Stimulated activated CD8-positive, alpha-beta memory T cell treated with anti-CD3 and anti-CD28 coated beads, Interleukin-2, amount 100 ng/mL, for 48 hours (primary cell): ENCODE data around the gene GCK.

Source experiments
- DNase-seq, 2 donors: peaks; one replicate each; pipeline ENCODE4 v3.0.0-alpha.2; 2020; ENCODE audit warnings: low read depth in 2 of 2

GCK gene

DNA sequence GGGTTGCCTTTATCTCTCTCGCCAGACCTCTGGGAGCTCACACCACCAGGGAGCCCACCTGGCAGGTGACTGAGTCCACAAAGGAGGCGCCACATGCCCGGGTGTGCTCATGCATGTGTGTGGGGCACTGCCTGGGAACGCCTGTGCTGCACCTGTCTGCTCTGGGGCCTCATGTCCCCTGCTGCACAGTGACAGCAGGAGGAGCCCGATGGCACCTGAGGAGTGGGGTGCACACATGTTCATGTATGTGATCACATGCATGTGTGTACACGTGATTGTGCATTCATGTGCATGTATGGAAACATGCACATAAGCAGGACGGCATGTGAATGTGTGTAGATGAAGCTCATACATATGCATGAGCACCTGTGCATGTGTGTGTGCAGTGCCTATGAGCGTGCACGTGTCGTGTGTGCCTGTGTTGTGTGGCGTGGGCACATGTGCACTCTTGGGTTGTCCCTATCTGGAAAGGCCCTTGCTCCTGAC, 33.6 kb upstream of the GCK start:
- DNase-seq = no peak

- no peak for DNase-seq
Observed at GRCh38 chr7:44222074-44222473, 32.8 kb upstream of the GCK start.

- DNase-seq = no peak
Observed at GRCh38 chr7:44221231-44221791, 32.1 kb upstream of the GCK start.

DNA sequence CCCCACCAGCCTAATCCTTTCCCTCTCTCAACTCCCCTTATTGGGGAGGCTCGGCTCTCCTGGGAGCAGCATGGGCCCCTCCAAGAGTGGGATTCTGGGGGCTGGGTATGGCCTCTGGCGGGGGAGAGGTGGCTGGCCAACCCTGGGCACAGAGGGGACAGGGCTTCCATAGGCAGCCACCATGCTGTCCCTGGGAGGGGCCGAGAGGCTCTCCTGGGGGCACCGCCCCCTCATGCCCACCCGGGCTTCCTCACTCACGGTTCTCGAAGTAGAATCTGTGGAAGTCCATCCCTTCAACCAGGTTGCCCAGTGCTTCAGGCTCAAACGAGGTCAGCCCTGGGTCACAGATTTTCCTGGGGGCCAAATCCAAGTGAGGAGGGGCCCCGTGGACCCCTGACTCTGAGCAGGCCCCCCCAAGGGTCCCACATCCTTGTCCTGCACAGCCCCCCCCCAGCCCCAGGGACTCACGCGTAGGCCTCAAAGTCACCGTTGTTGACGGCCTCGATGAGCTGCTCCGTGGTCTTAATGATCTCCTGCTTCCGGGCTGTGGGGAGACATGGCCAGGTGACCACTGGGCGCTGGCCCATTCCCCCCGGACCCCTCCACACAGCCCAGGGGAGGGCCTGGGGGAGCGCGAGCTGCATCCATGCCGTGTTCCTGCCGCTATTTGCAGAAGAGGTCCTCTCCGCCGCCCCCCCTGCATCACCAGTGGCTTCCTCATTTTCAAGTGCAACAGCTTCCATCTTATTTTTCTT, 31.3 kb upstream of the GCK start:
- DNase-seq = no peak

GRCh38 chr7:44220046-44220357, 30.8 kb upstream of the GCK start:
- no peak for DNase-seq

DNA sequence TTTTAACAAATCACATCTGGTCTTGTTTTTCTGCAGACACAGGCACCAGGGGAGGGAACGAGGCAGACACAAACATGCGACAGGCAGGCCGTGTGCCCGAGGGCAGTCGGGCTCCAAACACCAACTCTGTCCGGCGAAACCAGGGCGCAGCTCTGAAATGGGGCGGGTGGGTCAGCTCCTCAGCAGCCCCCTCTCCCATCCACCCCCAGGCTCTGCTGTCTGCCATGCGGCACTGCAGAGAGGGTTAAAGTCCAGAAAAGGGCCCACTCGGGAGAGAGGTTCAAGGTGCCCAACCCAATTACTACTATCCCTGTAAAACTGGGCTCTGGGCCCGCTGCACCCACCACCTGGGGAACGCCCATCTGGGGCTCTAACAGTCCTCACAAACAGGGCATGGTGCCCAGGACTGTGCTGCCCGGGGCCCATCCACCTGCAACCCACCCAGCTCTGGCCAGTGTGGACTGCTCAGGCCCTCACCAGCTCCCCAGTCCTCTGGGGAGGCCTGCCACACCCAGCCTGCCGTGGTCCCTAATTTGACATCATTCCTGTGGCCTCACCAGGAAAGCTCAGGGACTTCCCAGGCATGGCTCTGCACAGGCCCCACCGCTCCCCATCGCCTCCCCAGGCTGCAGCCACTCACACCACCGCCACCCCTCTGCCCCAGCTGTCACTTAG, 30.3 kb upstream of the GCK start:
- no peak for DNase-seq

- DNase-seq = no peak
Observed at GRCh38 chr7:44218418-44219201, 29.4 kb upstream of the GCK start.

DNA sequence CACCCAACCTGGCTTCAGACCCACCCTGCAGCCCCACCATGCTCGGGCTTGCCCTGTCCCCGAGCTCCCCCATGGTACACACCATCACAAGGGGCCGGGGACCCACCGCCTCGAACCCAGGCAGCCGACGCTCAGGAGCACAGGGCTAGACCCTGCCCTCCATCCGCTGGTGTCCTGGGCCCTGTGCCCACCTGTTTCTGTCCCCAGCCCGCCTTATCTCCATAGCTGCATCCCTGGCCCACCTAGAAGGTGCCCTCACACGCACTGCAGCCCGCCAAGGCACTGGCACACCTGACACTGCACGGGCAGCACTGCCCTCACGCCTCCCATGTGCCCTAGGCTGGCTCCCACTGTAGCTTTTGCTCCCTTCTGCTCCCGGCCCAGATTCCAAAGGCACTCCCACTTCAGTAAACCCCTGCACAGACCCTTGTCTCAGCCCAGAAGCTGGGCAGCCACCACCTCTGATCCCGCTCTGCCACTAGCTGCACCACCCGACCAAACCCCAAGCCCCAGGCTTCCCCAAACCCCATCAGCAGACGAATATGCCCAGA, 28.7 kb upstream of the GCK start:
- no peak for DNase-seq

GRCh38 chr7:44217223-44217714, 28.0 kb upstream of the GCK start:
- no peak for DNase-seq

DNA sequence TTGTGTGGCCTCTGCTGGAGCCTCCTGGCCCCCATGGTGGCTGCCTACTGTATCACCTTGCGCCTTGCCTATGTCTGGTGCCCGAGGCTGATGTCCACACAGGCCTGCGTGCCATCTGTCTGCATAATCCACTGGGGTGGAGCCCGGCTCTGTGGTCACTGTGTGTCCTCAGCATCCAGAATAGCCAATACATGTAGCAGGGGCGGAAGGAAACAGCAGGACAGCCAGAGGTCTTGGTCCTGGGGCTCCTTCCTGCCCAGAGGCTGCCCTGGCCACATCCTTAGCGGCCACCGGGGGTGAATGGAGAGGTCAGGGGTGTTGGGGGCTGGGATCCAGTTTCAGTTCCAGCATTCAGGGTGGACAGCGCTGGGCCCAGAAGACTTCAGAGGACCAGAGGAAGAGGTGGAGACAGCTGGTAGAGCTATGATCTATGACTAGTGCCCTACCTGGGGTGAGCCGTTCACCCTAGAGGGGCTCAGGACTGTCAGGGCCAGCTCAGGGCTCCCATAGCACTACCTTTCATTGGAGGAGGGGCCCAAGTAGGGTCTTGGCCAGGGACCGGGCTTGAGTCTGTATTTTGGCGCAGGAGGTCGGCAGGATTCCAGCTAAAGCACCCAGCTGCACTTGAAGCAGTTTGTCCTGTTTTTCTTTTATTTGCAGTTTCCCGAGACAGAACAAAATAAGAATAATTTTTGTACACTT, 27.4 kb upstream of the GCK start:
- DNase-seq = no peak

DNA sequence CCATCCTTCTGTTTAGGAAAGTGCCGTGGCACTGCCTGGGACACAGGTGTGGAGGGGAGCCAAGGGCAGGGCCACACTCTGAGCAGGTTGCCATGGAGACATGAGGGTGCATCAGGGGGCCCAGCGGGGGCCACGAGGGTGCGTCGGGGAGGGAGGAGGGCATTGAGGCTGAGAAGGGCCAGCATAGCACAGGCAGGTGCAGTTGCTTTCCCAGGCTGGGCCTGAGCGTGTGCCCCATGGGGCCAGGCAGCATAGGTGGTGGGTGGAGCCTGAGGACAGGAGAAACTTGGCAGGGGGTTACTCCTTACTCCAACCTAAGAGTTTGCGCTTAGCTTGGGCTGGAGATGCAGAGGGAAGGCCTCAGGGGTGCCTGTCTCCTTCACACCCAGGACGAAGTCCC, 26.8 kb upstream of the GCK start:
- no peak for DNase-seq

DNA sequence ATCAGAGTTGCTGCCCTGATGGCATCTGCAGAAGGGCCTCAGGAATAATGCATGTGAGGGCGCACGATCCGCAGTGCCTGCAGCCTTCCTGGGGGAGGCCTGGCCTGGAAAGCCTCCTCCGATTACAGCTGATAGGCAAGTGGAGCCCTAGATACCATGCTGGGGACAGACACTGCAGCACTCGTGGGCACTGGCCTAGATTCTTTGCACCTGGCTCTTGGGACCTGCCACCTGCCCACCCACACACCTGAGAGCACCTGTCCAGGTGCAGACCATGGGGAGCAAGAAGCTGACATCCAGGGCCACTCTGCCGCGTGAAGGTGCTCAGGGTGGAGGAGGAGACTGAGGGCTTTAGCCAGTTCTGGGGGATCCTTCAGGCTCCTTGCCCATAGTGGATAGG, 26.3 kb upstream of the GCK start:
- DNase-seq = no peak

DNA sequence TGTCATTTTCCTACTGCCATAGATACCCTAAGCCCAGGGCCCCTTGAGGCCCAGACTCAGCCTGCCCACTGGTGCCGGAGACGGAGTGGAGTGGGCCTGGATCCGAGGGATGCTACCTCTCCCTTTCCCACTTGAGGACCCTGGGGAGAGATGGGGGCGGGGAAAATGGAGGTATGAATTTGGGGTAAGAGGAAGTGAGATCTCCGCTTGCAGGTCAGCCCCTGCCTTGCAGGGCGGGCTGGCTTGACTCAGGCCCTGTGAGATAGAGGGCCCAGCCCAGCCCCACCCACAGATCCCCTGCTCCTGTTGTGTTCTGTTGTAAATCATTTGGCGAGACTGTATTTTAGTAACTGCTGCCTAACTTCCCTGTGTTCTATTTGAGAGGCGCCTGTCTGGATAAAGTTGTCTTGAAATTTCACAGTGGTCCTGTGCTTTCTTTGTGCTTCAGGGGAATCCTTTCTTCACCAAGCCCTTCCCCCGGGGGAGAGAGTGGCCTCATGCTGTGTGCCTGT, 24.7 kb upstream of the GCK start:
- no peak for DNase-seq

DNA sequence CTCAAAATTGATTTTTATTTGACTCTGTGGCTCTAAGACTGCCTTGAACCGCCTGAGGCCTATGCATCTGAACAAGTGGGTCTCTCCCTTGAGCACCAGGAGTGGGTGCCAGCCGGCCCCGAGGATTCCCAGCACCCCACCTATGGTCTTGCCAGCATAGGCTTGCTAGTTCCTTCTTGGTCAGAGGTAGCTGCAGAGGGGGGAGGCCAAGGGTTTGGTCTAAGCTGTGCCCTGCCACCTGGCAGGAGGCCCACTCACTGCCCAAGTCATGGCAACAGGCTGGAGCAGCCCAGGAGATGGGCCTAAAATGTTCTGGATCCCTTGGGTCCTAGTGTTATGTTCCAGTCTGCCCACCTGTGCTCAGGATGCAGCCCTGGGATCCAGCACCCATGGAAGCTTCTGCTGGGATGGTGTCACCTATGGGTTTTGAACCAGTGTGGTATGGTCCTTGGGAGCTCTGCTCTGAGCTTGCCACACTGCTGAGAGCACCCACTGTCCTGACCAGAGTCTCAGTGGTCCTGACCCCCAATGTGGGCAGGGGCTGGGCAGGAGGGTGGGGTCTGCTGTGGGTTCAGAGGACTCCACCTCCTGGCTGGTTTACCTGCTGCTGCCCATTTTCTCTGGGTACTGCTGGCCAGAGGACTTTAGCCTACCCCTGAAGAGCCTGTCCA, 24.1 kb upstream of the GCK start:
- DNase-seq = no peak

DNA sequence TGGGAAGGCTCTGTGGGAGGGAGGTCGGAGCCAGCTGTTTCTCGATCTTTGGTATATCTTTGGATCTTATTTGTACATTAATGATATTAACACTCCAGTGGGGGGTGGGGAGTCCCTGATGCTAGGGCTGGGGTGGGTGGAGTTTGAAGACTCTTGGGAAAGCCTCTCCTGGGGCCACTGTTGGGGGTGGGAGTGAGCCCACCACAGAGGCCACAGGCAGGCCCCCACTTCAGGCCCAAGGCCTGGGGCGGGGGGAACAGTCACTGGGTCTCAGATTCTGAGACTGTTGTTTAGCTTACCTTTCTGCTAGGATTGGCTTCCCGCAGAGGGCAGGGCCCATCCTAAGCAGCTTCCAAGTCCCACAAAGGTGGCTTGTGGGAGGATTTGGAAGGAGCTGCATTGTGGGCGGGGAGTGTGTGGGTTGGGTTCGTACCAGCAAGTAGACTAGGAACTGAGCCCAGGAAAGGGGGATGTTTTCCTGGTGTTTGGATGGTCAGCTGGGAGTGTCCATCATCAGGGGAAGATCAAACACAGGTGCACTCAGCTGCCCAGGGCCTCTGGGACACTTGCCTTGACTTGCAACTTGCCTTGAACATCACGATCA, 23.4 kb upstream of the GCK start:
- no peak for DNase-seq

DNA sequence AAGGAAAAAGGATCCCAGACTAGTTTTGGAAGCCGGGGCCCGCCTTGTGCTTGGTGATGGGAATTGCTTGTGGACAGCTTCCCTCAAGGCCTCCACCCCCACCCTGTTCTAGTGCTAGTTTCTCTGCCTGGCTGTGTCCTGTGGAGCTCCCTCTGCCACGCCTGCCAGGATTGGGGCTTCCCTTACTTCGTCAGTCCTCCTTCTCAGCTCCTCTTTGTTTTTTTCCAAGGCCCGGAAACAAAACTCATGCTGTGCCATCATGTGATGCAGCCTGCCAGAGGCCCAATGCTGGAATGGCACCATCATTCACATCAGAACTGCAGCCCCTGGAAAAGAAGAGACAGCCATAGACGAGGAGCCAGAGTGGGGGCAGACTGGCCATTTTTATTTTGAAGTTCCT, 22.8 kb upstream of the GCK start:
- no peak for DNase-seq

DNA sequence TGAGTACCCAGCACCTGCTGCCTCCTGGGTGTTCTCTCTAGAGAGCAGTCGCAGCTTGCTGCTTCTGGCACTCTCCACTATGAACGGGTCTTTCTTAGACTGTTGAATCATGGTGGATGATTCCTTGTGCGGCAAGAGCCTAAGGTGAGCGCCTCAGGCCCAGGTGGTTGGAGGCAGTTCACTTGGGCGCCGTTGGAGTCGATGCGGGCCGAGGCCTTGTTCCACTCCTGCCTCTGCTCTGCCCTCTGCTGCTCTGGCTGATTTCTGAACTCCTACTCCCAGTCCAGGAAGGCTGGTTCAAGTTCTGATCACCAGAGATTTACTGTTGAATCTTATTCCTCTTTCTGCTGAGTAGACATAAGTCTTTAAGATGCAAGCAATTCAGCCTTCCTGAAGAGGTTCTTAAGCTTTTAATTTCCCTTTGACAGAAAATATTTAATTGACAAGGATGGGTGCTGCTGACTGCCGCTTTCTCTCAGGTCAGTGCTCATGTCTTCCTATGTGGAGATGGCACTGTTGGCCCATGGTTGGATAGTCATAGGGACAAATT, 22.0 kb upstream of the GCK start:
- DNase-seq = no peak

GRCh38 chr7:44210107-44210506, 20.9 kb upstream of the GCK start:
- no peak for DNase-seq

DNA sequence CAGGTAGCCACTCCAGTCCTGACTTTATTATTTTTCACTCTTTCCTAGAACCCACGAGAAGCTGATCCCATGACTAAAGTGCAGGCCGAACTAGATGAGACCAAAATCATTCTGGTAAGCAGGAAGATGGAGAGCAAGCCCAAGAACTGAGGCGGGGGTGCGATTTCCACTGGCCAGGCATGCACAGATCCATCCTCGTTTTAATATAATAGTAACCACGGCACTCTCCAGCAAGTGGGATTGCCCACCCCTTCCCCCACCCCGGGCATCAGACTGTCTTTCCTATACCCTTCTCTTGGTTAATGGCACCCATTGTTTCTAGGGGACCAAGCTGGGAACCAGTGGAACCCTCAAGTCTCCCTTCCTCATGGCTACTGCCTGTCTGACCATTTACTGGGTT, 18.8 kb upstream of the GCK start:
- DNase-seq = no peak

- no peak for DNase-seq
Observed at GRCh38 chr7:44206008-44206407, 16.8 kb upstream of the GCK start.
